Heart right ventricle (tissue), 16 donors: Measurements from ENCODE around the gene ZNF292. TPM values are rescaled to one million over a fixed set of nuclear protein-coding genes. Genes with fewer than 3 reads are reported as not detected.

ENCODE experiments used
- ATAC-seq, 8 donors: fragments of 200-7000 bp; cut with Tn5 transposase; one replicate each; pipeline ENCODE4 v1.9.1; 2020; ENCODE audit warnings: mild to moderate bottlenecking in 8 of 8, moderate library complexity in 8 of 8, moderate number of reproducible peaks in 1 of 8
- DNase-seq, 2 donors: peaks; one replicate each; pipeline ENCODE4 v3.0.0-alpha.2; 2020
- H3K27ac ChIP-seq, 10 donors: fragments of 200-600 bp; sonication (generic) in 2 of 10; one replicate each; pipeline versions ENCODE4 v1.5.0 to v1.8.0; 2020 to 2022; ENCODE audit warnings: mild to moderate bottlenecking in 3 of 10
- H3K27me3 ChIP-seq, 7 donors: fragments of 200-600 bp; one replicate each; pipeline ENCODE4 v1.8.0; 2021 to 2022; ENCODE audit warnings: mild to moderate bottlenecking in 2 of 7
- H3K36me3 ChIP-seq, 9 donors: fragments of 200-600 bp; sonication (generic) in 1 of 9; one replicate each; pipeline versions ENCODE4 v1.5.0 to v1.8.0; 2020 to 2022; ENCODE audit warnings: mild to moderate bottlenecking in 2 of 9
- H3K4me1 ChIP-seq, 9 donors: fragments of 200-600 bp; sonication (generic) in 1 of 9; one replicate each; pipeline versions ENCODE4 v1.5.0 to v1.8.0; 2020 to 2022; ENCODE audit warnings: mild to moderate bottlenecking in 4 of 9
- H3K4me3 ChIP-seq, 10 donors: fragments of 200-600 bp; sonication (generic) in 2 of 10; one replicate each; pipeline versions ENCODE4 v1.5.0 to v1.8.0; 2020 to 2022; ENCODE audit warnings: mild to moderate bottlenecking in 7 of 10, moderate library complexity in 2 of 10
- H3K9me3 ChIP-seq, 11 donors: fragments of 200-600 bp in 10 of 11; sonication (generic) in 2 of 11; one replicate each; pipeline versions ENCODE4 v1.5.0 to v1.8.0; 2013 to 2022; ENCODE audit warnings: mild to moderate bottlenecking in 2 of 11, control low read depth in 1 of 11, moderate library complexity in 1 of 11
- CTCF ChIP-seq, 9 donors: fragments of 200-600 bp; sonication (generic) in 2 of 9; IDR thresholded peaks; one replicate each; pipeline versions ENCODE4 v1.5.0 to v1.8.0; 2021 to 2022; ENCODE audit warnings: antibody characterized with exemption in 9 of 9, mild to moderate bottlenecking in 5 of 9, moderate library complexity in 1 of 9
- WGBS, 2 donors: extraction: QIAGEN DNeasy Blood & Tissue Kit; methylation state at CpG; one replicate each; pipeline ENCODE4 v1.1.7; 2013; ENCODE audit warnings: inconsistent platforms in 1 of 2; 5-methylcytosine and 5-hydroxymethylcytosine counted together
- intact Hi-C, 10 donors: fragments of 100-400 bp; cut with DNase I; formaldehyde crosslinking; loops; one replicate each; pipeline versions ENCODE4 v1.11.1 to v1.14.2; 2022
- polyA plus RNA-seq, 2 donors: library from polyadenylated mRNA; stranded (reverse); fragments of 200-250 nt; gene quantifications; one replicate each; pipeline ENCODE4 v1.2.3, GENCODE V29; 2013
- total RNA-seq, 10 donors: library from RNA; stranded (reverse); fragmentation: NEBNext Ultra II Directional in 3 of 10; extraction: Animal tissue kit (Norgen Biotek cat#: 25700) in 3 of 10; gene quantifications; one replicate each; pipeline versions ENCODE4 v1.2.1 to v1.2.4, GENCODE V29; 2021 to 2023
- donor health status: Arrhythmogenic right ventricular cardiomyopathy.
- donor health status: ischemic (EF 13 %, LVEDD 7.1; RV severe dilation, severe dysfunction).
- donor health status: healthy with polysubstance abuse.
- donor health status: DM: no; HTN: yes; CAD: no.
- donor health status: DM: no; HTN: no; CAD: no.
- donor health status: ischemic (EF 25% LVEDD 6.9; RV normal size, moderate dysfunction).
- donor health status: ischemic (EF 25% LVEDD 5.7; RV mildly dilated, moderate dysfunction).
- donor health status: healthy.
- donor health status: DM: yes; HTN: yes; CAD: no.
- donor health status: Ischemic cardiomyopathy.
- donor health status: ischemic (EF 35%, LVEDD 5.7; RV mildly dilated, moderate dysfunction).
- donor health status: nonischemic (EF 11% LVEDD 7.7; RV severe dilation, severe dysfunction).
- donor health status: DM: yes; HTN: yes; CAD: no.
- donor health status: PGD.
- donor health status: ischemic (EF 29% LVEDD 5.4; RV normal size, mild dysfunction).
- donor health status: nonischemic (EF 23%, LVEDD 6.1; RV moderate dilation, normal function).

Gene ZNF292
- total and polyA plus RNA-seq, 12 donors = 1.9 to 38.2 (median 31.3) TPM

GRCh38 chr6:87308970-87309369 lies 153.6 kb downstream of the ZNF292 start:
- Histone ChIP-seq H3K27me3 (no peaks in the 10 kb centered on the region), H3K27ac (no peak overlapping the region), H3K9me3 (peaks cover 0 to 14% (median 0%) of the 10 kb centered on the region in 11 donors), H3K4me3 (no peak overlapping the region), H3K4me1 (no peaks in the 10 kb centered on the region), H3K36me3 (no peaks in the 10 kb centered on the region)
- no peak for TF ChIP-seq CTCF (IDR thresholded peaks at IDR 0.05)
- ATAC-seq = no peak
- WGBS, 2 donors = 57 to 62% methylated on average over 4 of the region's 4 CpGs
- no peak for DNase-seq
- intact Hi-C loops = no loop called here

- Histone ChIP-seq H3K36me3 (no peaks in the 10 kb centered on the region), H3K27ac (no peak overlapping the region), H3K9me3 (no peaks in the 10 kb centered on the region), H3K4me3 (no peak overlapping the region), H3K27me3 (peaks cover 0 to 8% (median 3%) of the 10 kb centered on the region in 7 donors), H3K4me1 (no peaks in the 10 kb centered on the region)
- ATAC-seq (no peak), DNase-seq (no peak)
- intact Hi-C loops = loop anchor here in 2 of 10 donors (10.0 kb wide), 2 partner anchors 162 to 168 kb away; partner anchors contain the start of gene SLC35A1 (in 1 of the 2)
- WGBS, 2 donors = 0 to 13% methylated on average over 1 of the region's 1 CpG
- no peak for TF ChIP-seq CTCF (IDR thresholded peaks at IDR 0.05)
Observed at GRCh38 chr6:87312860-87313259, 157.5 kb downstream of the ZNF292 start.

Other genes with a start within 250 kb of the ZNF292 start
- gene HTR1E, start 218.0 kb upstream of the ZNF292 start, total RNA-seq = not detected
- gene HTR1E, start 218.0 kb upstream of the ZNF292 start, polyA plus RNA-seq = not detected
- under 1 TPM in 3 of 10 donors, not detected in 7; 0.23 to 0.85 (median 0.32) TPM for gene CGA, start 60.5 kb upstream of the ZNF292 start, total RNA-seq
- gene CGA, start 60.5 kb upstream of the ZNF292 start, polyA plus RNA-seq = 1 to 10 TPM in 1 of 2 donors, not detected in 1; 1.0 TPM
- 10 to 100 TPM in 9 of 10 donors, 1 to 10 TPM in 1; 8.6 to 13.8 (median 10.8) TPM for gene SMIM8, start 167.0 kb downstream of the ZNF292 start, total RNA-seq
- gene SMIM8, start 167.0 kb downstream of the ZNF292 start, polyA plus RNA-seq = 10 to 100 TPM in 1 of 2 donors, 1 to 10 TPM in 1; 6.1 to 10.5 TPM
- not detected for gene GJB7, start 173.7 kb downstream of the ZNF292 start, total RNA-seq
- gene GJB7, start 173.7 kb downstream of the ZNF292 start, polyA plus RNA-seq = not detected
- 1 to 10 TPM in 9 of 10 donors, under 1 TPM in 1; 1.00 to 3.6 (median 2.0) TPM for gene C6orf163, start 189.2 kb downstream of the ZNF292 start, total RNA-seq
- gene C6orf163, start 189.2 kb downstream of the ZNF292 start, polyA plus RNA-seq = 1 to 10 TPM in 1 of 2 donors, under 1 TPM in 1; 0.35 to 7.7 TPM